Neuronal stem cell (in vitro differentiated cells): ENCODE results near the gene CAMKV.

Experiments used
- DNase-seq: peaks from one replicate; pipeline ENCODE4 v3.0.0-alpha.2; 2013; ENCODE audit warnings: low spot score
- H2AFZ ChIP-seq: one replicate; pipeline ENCODE4 v1.6.1; 2013; ENCODE audit warnings: mild to moderate bottlenecking, low read length, inconsistent platforms
- H2AK5ac ChIP-seq: 2 replicates; pipeline ENCODE4 v1.6.1; 2013; ENCODE audit warnings: low read depth, mild to moderate bottlenecking, inconsistent platforms, low read length, moderate library complexity, mixed read lengths
- H2BK120ac ChIP-seq: 2 replicates; pipeline ENCODE4 v1.6.1; 2013; ENCODE audit warnings: low read depth, mild to moderate bottlenecking, inconsistent platforms, low read length, moderate library complexity, mixed read lengths
- H2BK12ac ChIP-seq: one replicate; pipeline ENCODE4 v1.6.1; 2013; ENCODE audit warnings: low read length, inconsistent platforms
- H2BK15ac ChIP-seq: 2 replicates; pipeline ENCODE4 v1.6.1; 2013; ENCODE audit warnings: mild to moderate bottlenecking, low read length, inconsistent platforms, mixed read lengths
- H2BK5ac ChIP-seq: one replicate; pipeline ENCODE4 v1.6.1; 2013; ENCODE audit warnings: inconsistent platforms, mild to moderate bottlenecking, low read length, moderate library complexity
- H3K14ac ChIP-seq: one replicate; pipeline ENCODE4 v1.6.1; 2013; ENCODE audit warnings: low read length, inconsistent platforms
- H3K18ac ChIP-seq: 2 replicates; pipeline ENCODE4 v1.6.1; 2013; ENCODE audit warnings: low read length, inconsistent platforms
- H3K23ac ChIP-seq: 2 replicates; pipeline ENCODE4 v1.6.1; 2013; ENCODE audit warnings: low read depth, mild to moderate bottlenecking, mixed read lengths, low read length, inconsistent platforms; ENCODE audit not compliant: poor library complexity
- H3K27ac ChIP-seq: replicated peaks from 3 replicates; pipeline ENCODE4 v1.5.1; 2013; ENCODE audit warnings: low read length, inconsistent platforms
- H3K27me3 ChIP-seq, 3 experiments: 2 replicates each; pipeline ENCODE4 v1.6.1; 2013; ENCODE audit warnings: low read length in 3 of 3, mild to moderate bottlenecking in 2 of 3, inconsistent platforms in 1 of 3, low read depth in 1 of 3, mixed read lengths in 1 of 3, moderate library complexity in 1 of 3; ENCODE audit not compliant: control insufficient read depth in 3 of 3, insufficient read depth in 3 of 3
- H3K36me3 ChIP-seq, 2 donors: replicated peaks in 1 of 2; 2 replicates each; pipeline ENCODE4 v1.6.1; 2013; ENCODE audit warnings: low read length in 2 of 2; ENCODE audit not compliant: control insufficient read depth in 2 of 2, insufficient read depth in 2 of 2
- H3K4ac ChIP-seq: 2 replicates; pipeline ENCODE4 v1.6.1; 2013; ENCODE audit warnings: inconsistent platforms, mild to moderate bottlenecking, low read length, moderate library complexity
- H3K4me1 ChIP-seq, 2 donors: 1 replicate in 1 of 2; 2 replicates in 1 of 2; pipeline ENCODE4 v1.6.1; 2013; ENCODE audit warnings: low read length in 2 of 2, low read depth in 1 of 2; ENCODE audit not compliant: control insufficient read depth in 2 of 2, insufficient read depth in 1 of 2
- H3K4me2 ChIP-seq: one replicate; pipeline ENCODE4 v1.6.1; 2013; ENCODE audit warnings: mild to moderate bottlenecking, low read length, inconsistent platforms; ENCODE audit not compliant: insufficient read depth, poor library complexity, severe bottlenecking
- H3K4me3 ChIP-seq, 2 donors: 2 replicates each; pipeline ENCODE4 v1.5.1; 2013; ENCODE audit warnings: low read length in 2 of 2, mild to moderate bottlenecking in 2 of 2, inconsistent platforms in 1 of 2, moderate library complexity in 1 of 2
- H3K79me1 ChIP-seq: one replicate; pipeline ENCODE4 v1.6.1; 2013; ENCODE audit warnings: low read depth, mild to moderate bottlenecking, inconsistent platforms, low read length, moderate library complexity
- H3K9ac ChIP-seq: one replicate; pipeline ENCODE4 v1.6.1; 2013; ENCODE audit warnings: mild to moderate bottlenecking, low read depth, low read length, inconsistent platforms; ENCODE audit not compliant: poor library complexity
- H3K9me3 ChIP-seq, 2 donors: replicated peaks in 1 of 2; 2 replicates each; pipeline versions ENCODE3 to v1.6.1; 2013; ENCODE audit warnings: low read length in 2 of 2, mild to moderate bottlenecking in 2 of 2, inconsistent platforms in 1 of 2, low read depth in 1 of 2, mixed read lengths in 1 of 2, moderate library complexity in 1 of 2; ENCODE audit not compliant: control insufficient read depth in 2 of 2, insufficient read depth in 1 of 2
- H4K8ac ChIP-seq: one replicate; pipeline ENCODE4 v1.6.1; 2013; ENCODE audit warnings: low read depth, mild to moderate bottlenecking, inconsistent platforms, low read length, moderate library complexity
- H4K91ac ChIP-seq: one replicate; pipeline ENCODE4 v1.6.1; 2013; ENCODE audit warnings: low read length, low read depth, mild to moderate bottlenecking, inconsistent platforms; ENCODE audit not compliant: poor library complexity
- WGBS, 2 donors: extraction: QIAGEN DNeasy Blood & Tissue Kit; methylation state at CpG; one replicate each; pipeline ENCODE4 v1.1.7; 2013; ENCODE audit warnings: missing lambda C conversion rate in 2 of 2, mixed read lengths in 1 of 2; ENCODE audit not compliant: insufficient read length in 2 of 2, insufficient replicate concordance in 1 of 2; ENCODE audit errors: extremely low coverage in 2 of 2; 5-methylcytosine and 5-hydroxymethylcytosine counted together

The CAMKV gene

GRCh38 chr3:49914906-49915305, 45.2 kb upstream of the CAMKV start:
- Histone ChIP-seq H2BK12ac (no peak overlapping the region), H3K36me3 (no peaks in the 10 kb centered on the region), H4K8ac (no peak overlapping the region), H3K4me2 (no peak overlapping the region), H3K23ac (no peak overlapping the region), H4K91ac (no peak overlapping the region), H2AFZ (no peak overlapping the region), H3K27ac (no peak overlapping the region), H3K4ac (no peak overlapping the region), H3K9me3 (no peaks in the 10 kb centered on the region), H2BK15ac (no peak overlapping the region), H3K18ac (no peak overlapping the region), H3K79me1 (peaks cover 3% of the 10 kb centered on the region), H3K27me3 (peaks cover 0 to 4% (median 0%) of the 10 kb centered on the region in 3 experiments), H3K9ac (no peak overlapping the region), H2AK5ac (no peak overlapping the region), H3K4me1 (peaks cover 0 to 2% of the 10 kb centered on the region in 2 donors), H3K14ac (no peak overlapping the region), H2BK120ac (no peak overlapping the region), H2BK5ac (no peak overlapping the region), H3K4me3 (no peak overlapping the region)
- WGBS, 2 donors = no CpG with 5 or more reads among the region's 2 CpGs
- DNase-seq = no peak

- no CpG with 5 or more reads among the region's 4 CpGs for WGBS, 2 donors
- Histone ChIP-seq H3K4me2 (no peak overlapping the region), H2BK15ac (no peak overlapping the region), H3K18ac (no peak overlapping the region), H2AK5ac (no peak overlapping the region), H3K79me1 (peaks cover 3% of the 10 kb centered on the region), H4K91ac (no peak overlapping the region), H3K36me3 (no peaks in the 10 kb centered on the region), H2BK120ac (no peak overlapping the region), H2BK12ac (no peak overlapping the region), H3K27me3 (peaks cover 0 to 4% (median 0%) of the 10 kb centered on the region in 3 experiments), H3K9ac (no peak overlapping the region), H3K14ac (no peak overlapping the region), H3K4ac (no peak overlapping the region), H3K9me3 (no peaks in the 10 kb centered on the region), H3K4me1 (peaks cover 0 to 2% of the 10 kb centered on the region in 2 donors), H3K4me3 (no peak overlapping the region), H2AFZ (no peak overlapping the region), H3K23ac (no peak overlapping the region), H3K27ac (no peak overlapping the region), H4K8ac (no peak overlapping the region), H2BK5ac (no peak overlapping the region)
- no peak for DNase-seq
Observed at GRCh38 chr3:49912881-49913281, 43.2 kb upstream of the CAMKV start.

DNA sequence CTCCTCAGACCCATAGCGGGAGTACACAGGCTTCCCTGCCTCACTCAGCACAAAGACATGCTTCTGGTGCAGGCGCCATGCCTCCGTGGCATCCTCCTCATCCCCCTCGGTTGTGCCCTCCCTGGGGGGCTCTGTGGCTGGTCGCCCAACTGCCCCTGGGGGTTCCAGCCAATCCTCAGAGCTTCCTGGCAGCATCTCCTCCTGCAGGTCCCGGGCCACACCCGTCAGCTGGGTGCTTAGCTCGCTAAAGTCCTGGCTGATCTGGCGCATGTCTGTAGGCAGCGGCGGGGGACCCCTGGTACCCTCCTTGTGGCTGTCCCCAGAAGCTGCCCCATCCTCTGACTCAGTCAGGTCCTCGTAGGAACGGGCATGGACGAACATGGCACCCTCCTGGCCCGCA, 41.9 kb upstream of the CAMKV start:
- Histone ChIP-seq H2AK5ac (no peak overlapping the region), H3K4me2 (no peak overlapping the region), H3K9ac (no peak overlapping the region), H3K4me3 (peak overlapping the region in 1 of 2 donors; percentile 48), H2BK15ac (no peak overlapping the region), H3K79me1 (peaks cover 3% of the 10 kb centered on the region), H4K91ac (no peak overlapping the region), H4K8ac (no peak overlapping the region), H2BK5ac (no peak overlapping the region), H3K27me3 (peaks cover 0 to 4% (median 0%) of the 10 kb centered on the region in 3 experiments), H2BK120ac (no peak overlapping the region), H2AFZ (no peak overlapping the region), H3K18ac (no peak overlapping the region), H3K36me3 (no peaks in the 10 kb centered on the region), H3K23ac (no peak overlapping the region), H3K9me3 (no peaks in the 10 kb centered on the region), H3K14ac (no peak overlapping the region), H3K4me1 (peaks cover 0 to 2% of the 10 kb centered on the region in 2 donors), H3K27ac (no peak overlapping the region), H3K4ac (no peak overlapping the region), H2BK12ac (no peak overlapping the region)
- no peak for DNase-seq
- no CpG with 5 or more reads among the region's 15 CpGs for WGBS, 2 donors

DNA sequence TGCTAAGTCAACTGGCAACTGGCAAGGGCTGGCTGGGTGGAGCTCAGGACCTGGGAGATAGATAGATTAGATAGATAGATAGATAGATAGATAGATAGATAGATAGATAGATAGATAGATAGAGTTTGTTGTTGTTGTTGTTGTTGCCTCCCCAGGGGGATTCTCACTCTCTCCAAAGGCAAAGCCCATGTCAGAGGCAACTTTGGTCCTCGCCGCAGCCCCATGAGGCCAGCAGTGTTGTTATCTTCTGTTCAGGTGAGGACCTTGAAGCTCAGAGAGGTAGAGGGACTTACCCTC, 41.4 kb upstream of the CAMKV start:
- no peak overlapping the region for H2BK5ac ChIP-seq
- WGBS, 2 donors = no CpG with 5 or more reads among the region's 2 CpGs
- peaks cover 3% of the 10 kb centered on the region for H3K79me1 ChIP-seq
- H3K4me1 ChIP-seq = peaks cover 0 to 2% of the 10 kb centered on the region in 2 donors
- DNase-seq = no peak
- no peaks in the 10 kb centered on the region for H3K36me3 ChIP-seq
- no peak overlapping the region for H2AFZ ChIP-seq
- H3K27me3 ChIP-seq = peaks cover 0 to 4% (median 0%) of the 10 kb centered on the region in 3 experiments
- no peak overlapping the region for H4K8ac ChIP-seq
- H2AK5ac ChIP-seq = no peak overlapping the region
- no peak overlapping the region for H3K4ac ChIP-seq
- no peak overlapping the region for H3K23ac ChIP-seq
- H3K27ac ChIP-seq = no peak overlapping the region
- H2BK15ac ChIP-seq = no peak overlapping the region
- H4K91ac ChIP-seq = no peak overlapping the region
- H3K9me3 ChIP-seq = no peaks in the 10 kb centered on the region
- no peak overlapping the region for H3K4me2 ChIP-seq
- no peak overlapping the region for H3K4me3 ChIP-seq
- no peak overlapping the region for H3K14ac ChIP-seq
- H2BK12ac ChIP-seq = no peak overlapping the region
- no peak overlapping the region for H3K9ac ChIP-seq
- H3K18ac ChIP-seq = no peak overlapping the region
- H2BK120ac ChIP-seq = no peak overlapping the region
